ENCODE data around the gene NUDT8.
"Not testable (repeated sequence)": the region's sequence is repeated elsewhere in the genome, so short reads cannot be mapped to it uniquely, and the experiment has no call there.

NUDT8 gene

DNA sequence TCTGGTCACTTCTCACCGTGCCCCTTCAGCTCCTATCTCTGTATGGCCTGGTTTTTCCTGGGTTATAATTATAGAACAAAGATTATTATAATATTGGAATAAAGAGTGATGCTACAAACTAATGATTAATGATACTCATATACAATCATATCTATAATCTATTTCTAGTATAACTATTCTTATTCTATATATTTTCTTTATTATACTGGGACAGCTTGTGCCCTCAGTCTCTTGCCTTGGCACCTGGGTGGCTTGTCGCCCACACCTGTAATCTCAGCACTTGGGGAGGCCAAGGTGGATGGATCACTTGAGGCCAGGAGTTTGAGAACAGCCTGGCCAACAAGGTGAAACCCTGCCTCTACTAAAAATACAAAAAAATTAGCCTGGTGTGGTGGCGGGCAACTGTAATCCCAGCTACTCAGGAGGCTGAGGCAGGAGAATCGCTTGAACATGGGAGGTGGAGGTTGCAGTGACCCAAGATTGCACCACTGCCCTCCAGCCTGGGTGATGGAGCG lies 30.0 kb upstream of the NUDT8 start:
- DNase-seq (ENCODE audit: low read depth) = not testable (repeated sequence)

DNA sequence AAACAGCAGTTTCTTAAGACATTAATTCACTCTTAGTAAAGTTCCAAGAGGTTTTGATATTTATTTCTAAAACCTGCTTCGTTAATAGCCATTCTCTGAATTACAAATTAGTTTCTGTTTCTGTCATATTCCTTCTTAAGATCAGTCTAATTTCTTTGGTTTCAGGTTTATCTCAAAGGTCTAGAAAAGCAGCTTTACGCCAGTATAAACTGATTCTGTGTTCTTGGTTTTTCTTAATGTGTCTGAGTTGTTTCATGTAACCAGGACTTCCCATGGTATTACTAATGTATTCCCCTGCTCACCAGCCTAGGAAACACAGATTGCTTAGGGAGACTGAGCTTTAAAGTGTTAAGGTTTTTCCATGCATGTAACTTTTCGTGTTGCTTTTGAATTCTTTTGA lies 27.6 kb upstream of the NUDT8 start:
- no peak for DNase-seq (ENCODE audit: low read depth)

DNA sequence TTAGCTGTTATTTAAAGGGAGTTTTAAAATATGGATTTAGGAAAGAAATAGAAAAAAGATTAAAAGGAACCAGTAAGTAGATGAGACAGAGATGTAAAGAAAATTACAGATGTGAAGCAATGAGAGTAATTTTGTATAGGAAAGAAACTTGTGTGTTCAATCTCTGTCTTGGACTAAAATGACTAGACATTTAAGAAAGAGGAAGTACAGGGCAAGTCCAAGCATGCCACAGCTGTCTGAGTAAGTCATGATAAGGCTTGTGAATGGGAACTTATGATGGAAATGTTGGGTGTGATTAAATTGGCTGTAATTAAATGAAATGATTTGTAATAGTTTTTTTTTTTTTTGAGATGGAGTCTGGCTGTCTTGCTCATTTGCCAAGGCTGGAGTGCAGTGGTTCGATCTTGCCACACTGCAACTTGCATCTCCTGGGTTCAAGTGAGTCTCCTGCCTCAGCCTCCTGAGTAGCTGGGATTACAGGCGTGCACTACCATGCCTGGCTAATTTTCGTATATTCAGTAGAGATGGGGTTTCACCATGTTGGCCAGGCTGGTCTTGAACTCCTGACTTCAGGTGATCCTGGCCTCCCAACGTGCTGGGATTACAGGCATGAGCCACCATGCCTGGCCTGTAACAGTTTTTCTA lies 26.7 kb upstream of the NUDT8 start:
- DNase-seq (ENCODE audit: low read depth) = no peak

DNA sequence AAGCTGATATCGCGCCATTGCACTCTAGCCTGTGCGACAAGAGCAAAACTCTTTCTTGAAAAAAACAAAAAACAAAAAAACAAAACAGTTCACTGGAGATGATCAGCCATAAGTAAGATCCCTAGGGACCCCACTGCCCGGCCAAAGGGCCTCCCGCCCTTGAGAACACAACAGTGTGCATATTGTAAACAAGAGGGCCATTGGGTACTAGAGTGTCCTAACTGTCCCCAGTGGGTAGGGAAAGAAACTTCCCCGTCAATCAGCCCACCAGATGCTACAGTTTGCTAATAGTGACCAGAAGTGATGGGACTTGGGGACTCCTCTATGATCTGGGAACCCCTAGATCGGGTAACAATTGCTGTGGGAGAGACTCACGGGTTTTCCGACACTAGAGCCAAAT lies 24.5 kb upstream of the NUDT8 start:
- DNase-seq (ENCODE audit: low read depth) = no peak

DNA sequence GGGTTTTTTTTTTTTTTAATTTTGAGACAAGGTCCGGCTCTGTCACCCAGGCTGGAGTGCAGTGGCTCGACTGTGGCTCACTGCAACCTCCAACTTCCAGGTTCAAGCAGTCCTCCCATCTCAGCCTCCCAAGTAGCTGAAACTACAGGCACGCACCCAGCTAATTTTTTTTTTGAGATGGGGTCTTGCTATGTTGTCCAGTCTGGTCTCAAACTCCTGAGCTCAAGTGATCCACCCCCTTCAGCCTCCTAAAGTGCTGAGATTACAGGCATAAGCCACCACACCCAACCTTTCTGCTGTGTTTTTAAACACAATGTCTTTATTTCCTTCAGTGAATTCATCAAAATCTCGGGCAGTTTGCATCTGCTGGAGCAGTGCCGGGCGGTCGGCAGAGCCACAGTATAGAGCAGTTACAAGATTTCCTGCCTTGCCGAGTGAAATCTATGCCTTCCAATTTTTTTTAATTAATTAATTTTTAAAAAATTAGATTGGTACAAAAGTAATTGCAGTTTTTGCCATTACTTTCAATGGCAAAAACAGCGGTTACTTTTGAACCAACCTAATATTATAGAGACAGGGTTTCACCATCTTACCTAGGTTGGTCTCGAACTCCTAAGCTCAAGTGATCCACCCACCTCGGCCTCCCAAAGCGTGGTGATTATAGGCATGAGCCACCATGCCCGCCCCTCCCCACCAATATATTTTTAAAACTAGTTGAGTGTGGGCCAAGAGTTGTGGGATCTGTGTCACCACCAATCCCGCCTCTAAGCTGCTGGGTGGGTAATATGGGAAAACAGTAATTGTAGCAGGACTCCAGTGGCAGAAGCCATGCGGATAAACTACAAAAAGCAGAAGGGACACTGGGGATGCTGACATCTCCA lies 23.5 kb upstream of the NUDT8 start:
- no peak for DNase-seq (ENCODE audit: low read depth)

DNA sequence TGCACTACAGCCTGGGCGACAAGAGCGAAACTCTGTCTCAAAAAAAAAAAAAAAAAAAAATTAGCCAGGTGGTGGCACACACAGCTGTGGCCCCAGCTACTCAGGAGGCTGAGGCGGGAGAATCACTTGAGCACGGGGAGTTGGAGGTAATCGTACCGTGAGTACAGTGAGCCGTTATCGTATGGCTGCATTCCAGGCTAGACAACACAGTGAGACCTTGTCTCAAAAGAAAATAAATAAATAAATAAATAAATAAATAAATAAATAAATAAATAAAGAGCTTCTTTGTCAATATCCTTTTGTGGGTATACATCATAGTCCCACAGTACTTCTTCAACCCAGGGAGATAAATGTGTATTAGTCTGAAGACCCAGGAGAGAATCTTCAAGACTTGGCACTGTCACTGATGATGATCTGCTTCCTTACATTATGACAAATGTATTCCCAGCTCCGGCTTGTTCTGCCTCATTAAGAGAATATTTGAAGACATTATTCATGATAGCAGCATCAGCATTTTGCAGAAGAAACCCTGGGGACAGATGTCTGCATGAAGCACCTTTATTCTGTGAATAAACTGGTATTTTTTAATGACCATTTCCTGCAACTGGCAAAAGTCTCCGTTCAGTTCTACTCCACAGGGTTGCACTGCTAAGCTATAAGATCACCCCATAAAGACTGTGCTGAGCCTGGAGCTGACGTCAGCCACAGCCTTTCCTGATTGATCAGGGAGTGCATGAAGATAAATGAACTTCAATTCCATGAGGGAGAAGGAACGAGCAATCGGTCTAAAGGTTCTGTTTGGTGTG lies 22.4 kb upstream of the NUDT8 start:
- DNase-seq (ENCODE audit: low read depth) = no peak

DNA sequence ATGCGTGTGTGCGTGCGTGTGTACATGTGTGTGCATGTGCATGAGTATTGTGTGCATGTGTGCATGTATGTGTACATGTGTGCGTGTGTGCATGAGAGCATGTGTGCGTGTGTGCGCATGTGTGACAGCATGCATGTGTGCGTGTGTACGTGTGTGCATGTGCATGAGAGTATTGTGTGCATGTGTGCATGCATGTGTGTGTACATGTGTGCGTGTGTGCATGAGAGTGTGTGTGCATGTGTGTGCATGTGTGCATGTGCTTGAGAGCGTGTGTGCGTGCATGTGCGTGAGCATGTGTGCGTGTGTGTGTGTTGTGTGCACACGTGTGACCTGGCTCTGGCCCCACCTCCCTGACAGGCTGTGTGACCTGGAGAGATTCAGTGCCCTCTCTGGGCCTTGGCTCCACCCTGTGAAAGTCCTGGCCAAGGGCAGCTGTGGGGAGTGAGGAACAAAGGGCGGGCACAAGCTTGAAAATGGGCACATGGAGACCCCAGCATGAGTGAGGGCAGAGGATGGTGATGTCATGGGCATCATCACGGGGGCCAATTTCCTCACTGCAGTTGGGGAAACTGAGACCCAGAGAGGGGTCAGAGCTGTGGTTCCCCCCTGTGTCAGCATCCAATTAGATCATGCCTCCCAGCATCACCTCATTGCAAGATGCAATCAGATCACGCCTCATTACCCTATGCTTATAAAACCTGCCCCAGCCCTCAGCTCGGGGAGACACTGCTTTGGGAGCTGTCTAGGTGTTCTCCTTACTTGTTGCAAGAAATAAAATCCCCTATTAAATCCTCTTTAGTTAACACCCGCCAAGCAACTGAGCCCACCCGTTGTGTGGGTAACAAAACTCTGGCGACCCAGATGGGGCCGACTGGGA lies 20.1 kb upstream of the NUDT8 start:
- DNase-seq (ENCODE audit: low read depth) = no peak

DNA sequence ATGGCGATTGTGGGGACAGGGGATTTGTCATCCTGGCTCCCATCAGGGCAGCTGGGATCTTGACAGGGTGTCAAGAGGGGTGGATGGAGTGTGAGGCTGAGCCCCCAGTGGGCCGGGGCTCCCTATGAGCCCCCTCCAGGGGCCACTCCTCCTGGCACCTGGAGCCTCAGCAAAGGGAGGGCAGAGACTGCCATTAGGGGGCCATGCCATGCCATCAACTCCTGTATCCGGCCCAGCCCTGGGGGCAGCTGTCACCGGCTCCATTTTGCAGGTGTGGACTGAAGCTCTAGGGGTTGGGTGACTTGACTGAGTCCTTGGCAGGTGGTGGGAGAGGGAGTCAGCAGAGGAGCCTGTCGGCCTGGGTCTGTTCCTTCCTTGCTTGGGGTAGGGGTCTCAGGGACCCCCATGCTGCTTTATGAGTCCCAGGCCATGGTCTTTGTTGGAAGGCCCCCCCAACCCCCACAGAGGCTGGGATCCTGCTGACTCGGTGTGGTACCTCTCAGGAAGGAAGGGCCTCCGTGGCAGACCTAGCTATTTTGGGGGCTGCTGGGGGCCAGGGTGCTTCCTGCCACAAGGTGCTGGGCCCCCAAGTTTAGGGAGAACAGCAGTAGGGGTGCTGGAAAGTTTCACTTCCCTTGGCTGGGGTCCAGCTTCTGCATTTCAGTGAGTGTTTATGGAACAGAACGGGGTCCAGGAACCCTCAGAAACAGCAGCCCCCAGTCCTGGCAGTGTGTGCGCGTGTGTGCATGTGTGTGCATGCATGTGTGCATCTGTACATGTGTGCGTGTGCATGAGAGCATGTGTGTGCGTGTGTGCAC lies 19.3 kb upstream of the NUDT8 start:
- DNase-seq (ENCODE audit: low read depth) = no peak

DNA sequence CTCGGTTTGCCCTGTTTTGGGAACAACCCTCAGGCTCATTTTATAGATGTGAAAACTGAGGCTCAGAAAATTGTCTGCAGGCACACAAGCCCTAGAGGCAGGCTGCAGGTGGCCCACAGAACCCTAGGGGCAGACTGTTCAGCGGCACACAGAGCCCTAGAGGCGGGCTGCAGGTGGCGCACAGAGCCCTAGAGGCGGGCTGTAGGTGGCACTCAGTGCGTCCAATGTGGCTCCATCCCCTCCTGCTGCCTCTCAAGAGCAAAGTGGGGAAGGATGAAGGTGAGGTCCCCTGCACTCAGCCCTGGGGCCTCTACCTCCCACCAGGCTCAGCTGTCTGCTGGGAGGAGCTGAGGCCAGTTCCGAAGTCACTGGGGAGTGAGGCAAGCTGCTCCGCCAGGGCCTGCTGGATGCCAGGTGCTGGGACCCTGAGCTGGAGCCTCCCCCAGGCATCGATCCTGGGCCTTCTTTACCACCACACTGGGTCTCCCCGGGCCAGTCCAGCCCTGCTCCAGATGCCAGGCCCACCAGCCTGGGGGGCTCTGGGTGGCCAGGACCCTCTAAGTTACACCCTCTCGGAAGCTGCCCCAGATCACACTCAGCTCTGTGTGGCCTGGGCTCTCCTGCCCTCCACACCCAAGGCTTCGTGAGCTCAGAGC lies 18.5 kb upstream of the NUDT8 start:
- no peak for DNase-seq (ENCODE audit: low read depth)

DNA sequence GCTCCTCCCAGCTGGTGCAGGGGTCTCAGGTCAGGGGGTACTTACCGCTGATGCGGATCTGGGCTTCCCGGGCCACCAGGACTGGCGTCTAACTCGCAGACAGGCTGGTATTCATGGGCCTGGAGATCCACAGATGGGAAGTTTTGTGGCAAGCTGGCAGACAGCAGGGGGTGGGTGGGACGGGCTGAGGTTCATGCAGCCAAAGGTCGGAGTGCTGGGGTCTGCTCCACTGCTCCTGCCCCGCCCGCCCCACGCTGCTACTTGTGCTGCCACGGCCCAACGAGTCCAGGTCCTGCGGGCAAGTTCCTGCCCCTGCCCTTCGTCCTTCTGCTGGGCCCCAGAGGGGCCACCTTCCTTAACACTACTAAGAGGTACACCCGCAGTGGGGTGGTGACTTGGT lies 17.7 kb upstream of the NUDT8 start:
- no peak for DNase-seq (ENCODE audit: low read depth)

DNA sequence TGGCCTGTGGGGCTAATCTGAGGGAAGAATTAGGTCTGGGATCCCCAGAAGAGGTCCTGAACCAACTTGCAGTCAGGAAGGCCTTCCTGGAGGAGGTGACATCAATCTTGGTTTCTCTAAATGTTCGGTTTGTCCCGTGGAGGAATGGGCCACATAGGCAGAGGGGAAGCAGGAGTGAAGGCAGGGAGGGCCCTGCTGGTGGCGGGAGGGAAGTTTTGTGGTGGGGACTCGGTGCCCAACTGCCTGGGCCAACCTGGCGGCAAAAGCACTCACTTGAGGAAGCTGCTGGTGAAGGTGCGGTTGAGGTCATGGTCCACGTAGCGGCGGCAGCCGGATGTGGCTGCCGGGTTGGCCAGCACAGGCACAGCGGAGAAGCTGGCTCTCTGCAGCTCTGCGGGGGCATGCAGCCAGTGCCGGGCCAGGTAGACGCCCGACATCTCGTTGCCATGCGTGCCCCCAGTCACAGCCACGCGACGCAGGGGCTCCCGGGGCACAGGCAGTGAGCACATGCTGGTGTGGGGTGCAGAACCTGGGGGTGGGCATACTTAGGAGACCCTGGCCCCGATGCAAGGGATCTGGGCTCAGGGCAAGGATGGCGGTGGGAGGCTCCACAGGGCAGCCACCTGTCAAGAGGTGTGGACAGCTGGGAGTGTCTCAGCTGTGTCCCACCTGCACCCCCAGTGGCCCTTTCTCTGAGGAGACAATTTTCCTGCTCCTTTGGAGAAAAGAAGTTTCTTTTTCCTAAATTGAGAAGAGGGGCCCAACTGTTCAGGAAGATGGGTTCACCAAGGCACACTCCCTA lies 17.0 kb upstream of the NUDT8 start:
- no peak for DNase-seq (ENCODE audit: low read depth)

DNA sequence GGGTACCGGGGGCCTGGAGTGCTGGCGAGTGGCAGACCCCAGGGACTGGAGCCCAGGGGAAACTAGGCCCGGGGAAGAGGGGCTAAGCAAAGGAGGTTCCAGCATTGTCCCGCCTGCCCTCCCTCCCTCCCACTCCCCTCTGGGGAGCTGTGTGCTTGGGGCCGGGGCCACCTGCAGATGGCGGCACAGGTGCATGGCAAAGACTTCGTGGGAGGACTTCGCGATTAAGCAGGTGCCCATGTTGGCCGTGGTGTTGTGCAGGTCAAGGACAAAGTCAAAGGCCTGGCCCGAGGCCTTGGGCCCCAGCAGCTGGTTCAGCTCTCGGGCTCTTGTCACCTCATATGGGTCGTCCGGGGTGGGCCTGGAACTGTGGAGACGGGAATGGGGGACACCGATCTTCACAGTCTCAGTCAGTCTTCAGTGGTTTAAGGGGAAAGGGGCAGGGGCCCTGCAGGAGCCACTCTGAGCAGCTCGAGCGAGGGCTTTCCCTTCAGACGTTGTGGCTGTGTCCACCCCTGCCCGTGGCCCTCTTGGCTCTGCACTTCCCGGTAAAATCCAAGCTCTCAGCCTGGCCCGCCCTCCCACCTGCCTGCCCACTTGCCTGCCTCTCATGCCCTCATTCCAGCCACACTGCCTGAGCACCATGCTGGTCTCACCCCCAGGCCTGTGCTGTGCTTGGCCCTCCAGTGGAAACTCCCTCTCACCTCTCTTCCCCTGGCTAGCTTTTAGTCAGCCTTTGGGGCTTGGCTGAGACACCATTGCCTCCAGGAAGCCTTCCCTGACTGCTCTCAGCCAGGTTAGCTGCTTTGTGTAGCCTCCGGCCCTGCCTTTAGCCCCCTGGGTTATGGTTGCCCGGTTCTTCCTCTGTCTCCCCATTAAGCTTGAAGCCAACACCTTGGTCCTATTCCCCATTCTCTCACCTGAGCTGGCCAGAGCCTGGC lies 16.1 kb upstream of the NUDT8 start:
- no peak for DNase-seq (ENCODE audit: low read depth)

DNA sequence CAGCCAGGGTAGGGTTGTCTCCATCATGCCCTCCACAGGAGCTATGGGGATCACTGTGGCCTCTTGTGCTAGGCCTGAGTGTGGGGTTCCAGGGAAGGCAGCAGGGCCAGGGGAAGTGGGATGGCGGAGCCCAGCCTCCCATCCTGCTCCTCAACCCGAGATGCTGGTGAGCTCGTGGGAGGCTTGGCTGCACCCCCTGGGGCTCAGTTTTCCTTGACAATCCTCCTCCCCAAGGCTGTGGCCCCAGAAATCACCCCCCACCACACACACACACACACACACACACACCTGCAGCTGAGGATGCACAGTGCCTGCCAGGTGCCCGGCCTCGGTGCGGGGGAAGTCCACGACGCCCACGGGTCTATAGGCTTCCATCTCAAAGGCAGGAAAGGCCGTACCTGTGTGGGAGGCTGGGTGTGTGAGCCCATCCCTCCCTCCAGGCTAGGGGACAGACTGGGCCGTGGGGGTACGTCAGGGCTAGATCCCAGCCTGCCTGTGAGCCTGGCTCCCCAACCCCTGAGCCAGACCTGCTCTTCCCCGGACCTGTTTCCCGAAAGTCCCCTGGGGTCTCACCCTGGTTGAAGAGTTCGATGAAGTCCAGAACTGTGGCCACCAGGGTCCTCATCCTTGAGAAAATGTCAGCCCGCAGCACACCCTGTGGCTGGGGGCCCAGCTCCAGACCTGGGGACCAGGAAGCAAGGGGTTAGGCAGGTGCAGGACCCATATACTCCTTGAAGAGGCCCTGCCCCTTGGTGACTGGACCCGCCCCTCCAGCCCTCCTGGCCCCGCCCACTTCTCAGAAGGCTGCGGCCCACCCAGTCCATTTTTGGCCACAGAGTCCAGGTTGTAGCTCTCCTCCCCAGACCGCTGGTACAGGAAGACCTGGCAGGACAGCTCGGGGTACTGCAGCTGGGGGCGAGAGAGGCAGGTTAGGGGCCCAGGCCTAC lies 15.0 kb upstream of the NUDT8 start:
- DNase-seq (ENCODE audit: low read depth) = no peak

DNA sequence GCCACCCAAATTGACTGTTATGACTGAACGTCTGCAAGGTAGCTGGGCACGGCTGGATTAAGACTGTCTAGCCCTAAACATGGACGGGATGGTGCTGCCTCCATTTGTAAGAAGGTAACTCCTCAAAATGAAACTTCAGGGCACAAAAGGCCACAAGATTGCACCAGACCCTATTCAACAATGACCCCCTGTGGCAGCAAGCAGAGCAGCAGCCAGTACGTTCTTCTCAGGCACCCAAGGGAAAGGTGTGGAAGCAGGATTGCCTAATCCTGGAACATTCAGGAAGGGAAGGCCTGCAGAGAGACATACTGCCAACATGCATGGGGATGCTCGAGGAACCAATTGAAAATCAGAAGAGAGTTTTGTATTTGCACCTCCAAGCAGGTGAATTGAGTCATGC lies 14.3 kb upstream of the NUDT8 start:
- DNase-seq (ENCODE audit: low read depth) = no peak

DNA sequence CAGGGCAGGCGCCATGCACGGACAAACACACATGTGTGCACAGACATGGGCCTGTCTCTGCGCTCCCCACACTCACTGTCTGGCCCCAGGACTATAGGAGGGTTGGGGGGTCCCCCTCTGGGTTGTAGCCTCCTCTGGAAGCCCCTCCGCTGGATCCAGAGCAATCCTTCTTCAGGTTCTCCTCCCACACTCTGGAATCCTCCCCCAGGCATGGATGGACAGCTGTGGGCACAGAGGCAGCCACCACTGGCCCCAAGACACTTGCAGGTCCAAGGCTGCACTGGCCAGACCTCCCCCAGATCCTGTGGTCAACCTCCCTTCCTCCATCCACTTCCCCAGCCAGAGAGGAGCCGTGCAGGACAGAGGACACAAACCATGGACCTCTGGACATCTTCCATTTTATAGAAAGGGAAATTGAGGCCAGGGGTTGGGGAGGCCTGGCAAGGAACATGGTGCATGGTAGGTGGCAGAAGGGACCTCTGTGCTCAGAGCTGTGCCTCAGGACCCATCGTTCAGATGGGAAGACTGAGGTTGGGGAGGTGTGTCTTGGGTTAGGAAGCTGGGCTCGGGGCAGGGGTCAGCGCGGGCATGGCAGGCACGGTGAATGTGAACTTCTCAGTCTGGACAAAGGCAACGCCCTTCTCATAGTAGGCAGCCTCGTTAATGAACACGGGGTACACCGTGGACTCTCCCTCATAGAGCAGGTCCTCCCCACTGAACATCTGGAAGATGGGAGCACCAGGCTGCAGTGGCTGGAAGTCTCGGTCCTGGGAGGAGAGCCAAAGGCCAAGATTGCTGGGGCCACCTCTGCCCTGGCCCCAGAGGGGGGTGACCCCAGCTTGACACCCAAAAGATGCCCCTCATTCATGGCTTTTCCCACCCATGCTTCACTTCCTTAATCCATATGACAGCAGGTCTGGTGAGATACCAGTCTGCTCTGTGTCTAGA lies 12.7 kb upstream of the NUDT8 start:
- no peak for DNase-seq (ENCODE audit: low read depth)
